ENCODE results near the gene UBE2E2.

The UBE2E2 gene

DNA sequence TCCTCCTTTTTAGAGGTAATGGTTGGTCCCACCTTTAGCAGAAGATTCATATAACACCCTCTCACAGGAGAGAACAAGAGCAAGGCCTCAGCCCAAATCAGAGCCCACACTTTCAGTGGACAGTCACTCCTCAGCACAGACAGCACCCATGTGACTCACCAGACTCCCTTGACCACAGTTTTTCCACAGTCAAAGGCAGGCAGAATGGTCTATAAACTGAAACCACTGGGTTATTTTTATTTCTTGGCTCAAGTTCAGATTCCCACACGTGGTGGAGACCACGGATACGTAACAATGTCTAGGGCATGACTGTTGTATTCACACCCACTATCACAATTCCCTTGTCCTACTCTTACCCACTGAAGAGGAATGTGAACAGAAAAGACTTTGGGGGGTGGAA is 364.8 kb downstream of the UBE2E2 start:
- Histone ChIP-seq H3K4me1 (ENCODE audit: insufficient read depth, low read length) (no peaks in the 10 kb centered on the region; the same call in 1 of the 2 replicates), H3K9me3 (ENCODE audit: control insufficient read depth, insufficient read depth, low read length) (no peaks in the 10 kb centered on the region), H3K9ac (ENCODE audit: low read depth, low read length) (no peak overlapping the region), H3K36me3 (ENCODE audit: insufficient read depth, low read length) (no peaks in the 10 kb centered on the region)

DNA sequence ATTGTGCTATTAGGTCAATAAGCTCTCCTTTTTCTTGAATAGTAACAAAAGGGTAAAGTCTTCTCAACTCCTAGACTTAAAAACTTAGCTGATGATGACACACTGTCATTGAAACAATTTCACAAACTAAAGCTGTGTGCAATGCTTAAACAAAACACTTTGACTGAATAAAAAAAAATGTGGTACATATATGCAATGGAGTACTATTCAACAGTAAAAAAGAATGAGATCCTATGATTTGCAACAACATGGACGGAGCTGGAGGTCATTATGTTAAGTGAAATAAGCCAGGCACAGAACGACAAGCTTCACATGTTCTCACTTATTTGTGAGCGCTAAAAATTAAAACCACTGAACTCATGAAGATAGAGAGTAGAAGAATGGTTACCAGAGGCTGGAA is 370.7 kb downstream of the UBE2E2 start:
- Histone ChIP-seq H3K4me1 (ENCODE audit: insufficient read depth, low read length) (no peaks in the 10 kb centered on the region; the same call in 1 of the 2 replicates), H3K36me3 (ENCODE audit: insufficient read depth, low read length) (no peaks in the 10 kb centered on the region), H3K9me3 (ENCODE audit: control insufficient read depth, insufficient read depth, low read length) (no peaks in the 10 kb centered on the region), H3K9ac (ENCODE audit: low read depth, low read length) (no peak overlapping the region)

DNA sequence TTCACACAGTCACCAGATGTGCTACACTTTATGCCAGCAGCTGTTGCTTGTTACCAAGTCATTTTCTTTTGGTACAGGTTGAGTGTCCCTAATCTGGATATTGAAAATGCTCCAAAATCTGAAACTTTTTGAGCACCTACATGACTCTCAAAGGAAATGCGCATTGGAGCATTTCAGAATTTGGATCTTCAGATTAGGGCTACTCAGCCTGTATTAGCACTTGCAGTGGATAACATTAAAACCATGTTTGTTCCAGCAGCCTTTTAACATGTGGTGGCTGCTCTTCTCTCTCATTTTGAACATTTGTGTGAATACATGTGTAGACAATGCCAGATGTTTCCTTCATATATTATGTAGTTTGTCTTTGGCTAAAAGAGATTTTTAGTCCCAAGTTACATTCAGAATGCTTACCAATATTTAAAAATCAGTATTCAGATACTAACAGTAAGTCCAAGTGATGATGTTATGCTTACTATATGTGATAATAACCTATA is 371.7 kb downstream of the UBE2E2 start:
- H3K36me3 ChIP-seq (ENCODE audit: insufficient read depth, low read length): no peaks in the 10 kb centered on the region
- H3K9me3 ChIP-seq (ENCODE audit: control insufficient read depth, insufficient read depth, low read length): no peaks in the 10 kb centered on the region
- no peaks in the 10 kb centered on the region; the same call in 1 of the 2 replicates for H3K4me1 ChIP-seq (ENCODE audit: insufficient read depth, low read length)
- no peak overlapping the region for H3K9ac ChIP-seq (ENCODE audit: low read depth, low read length)

DNA sequence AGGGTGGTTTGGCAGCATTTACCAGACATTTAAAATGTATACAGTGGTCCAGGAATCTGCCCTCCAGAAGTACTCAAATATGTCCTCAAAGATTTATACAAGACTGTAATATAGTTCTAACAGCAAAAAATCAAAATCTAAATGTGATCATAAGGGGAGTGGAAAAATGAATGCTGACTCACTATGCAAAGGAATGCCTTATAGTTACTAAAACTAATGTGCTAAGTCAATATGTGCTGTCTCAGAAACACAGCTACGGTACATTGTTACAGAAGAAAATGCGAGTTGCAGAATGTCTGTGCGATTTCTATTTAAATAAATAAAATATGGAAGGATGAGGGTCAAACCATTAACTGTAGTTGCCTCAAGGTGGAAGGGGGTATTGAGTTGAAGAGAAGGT is 372.6 kb downstream of the UBE2E2 start:
- Histone ChIP-seq H3K9me3 (ENCODE audit: control insufficient read depth, insufficient read depth, low read length) (no peaks in the 10 kb centered on the region), H3K4me1 (ENCODE audit: insufficient read depth, low read length) (no peaks in the 10 kb centered on the region; the same call in 1 of the 2 replicates), H3K36me3 (ENCODE audit: insufficient read depth, low read length) (no peaks in the 10 kb centered on the region), H3K9ac (ENCODE audit: low read depth, low read length) (no peak overlapping the region)

DNA sequence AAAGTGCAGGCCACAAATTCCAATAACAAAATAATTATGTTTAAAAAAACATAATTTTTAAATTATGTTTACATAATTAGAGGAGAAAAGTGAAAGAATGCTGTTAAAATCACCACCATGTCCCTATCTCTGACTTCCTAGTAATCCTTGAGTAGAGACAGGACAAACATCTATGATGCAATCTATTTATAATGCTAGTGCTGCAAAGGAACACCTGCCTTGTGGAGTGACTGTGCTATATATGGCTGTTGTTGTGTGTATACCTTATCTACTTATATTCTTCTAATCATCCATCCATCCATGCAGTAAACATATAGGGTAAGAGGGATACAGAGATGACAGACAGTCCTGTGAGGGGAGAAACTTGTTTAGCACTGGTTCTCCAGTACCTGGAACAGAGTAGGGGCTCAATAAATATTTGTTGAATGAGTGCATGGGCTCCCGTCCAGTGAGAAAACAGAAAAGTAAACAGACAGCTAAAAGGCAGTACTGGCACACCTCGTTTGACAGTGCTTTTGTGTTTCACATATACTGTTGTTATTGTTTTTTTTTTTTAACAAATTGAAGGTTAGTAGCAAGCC is 373.3 kb downstream of the UBE2E2 start:
- no peaks in the 10 kb centered on the region for H3K36me3 ChIP-seq (ENCODE audit: insufficient read depth, low read length)
- no peak overlapping the region for H3K9ac ChIP-seq (ENCODE audit: low read depth, low read length)
- H3K9me3 ChIP-seq (ENCODE audit: control insufficient read depth, insufficient read depth, low read length): no peaks in the 10 kb centered on the region
- no peaks in the 10 kb centered on the region; the same call in 1 of the 2 replicates for H3K4me1 ChIP-seq (ENCODE audit: insufficient read depth, low read length)

DNA sequence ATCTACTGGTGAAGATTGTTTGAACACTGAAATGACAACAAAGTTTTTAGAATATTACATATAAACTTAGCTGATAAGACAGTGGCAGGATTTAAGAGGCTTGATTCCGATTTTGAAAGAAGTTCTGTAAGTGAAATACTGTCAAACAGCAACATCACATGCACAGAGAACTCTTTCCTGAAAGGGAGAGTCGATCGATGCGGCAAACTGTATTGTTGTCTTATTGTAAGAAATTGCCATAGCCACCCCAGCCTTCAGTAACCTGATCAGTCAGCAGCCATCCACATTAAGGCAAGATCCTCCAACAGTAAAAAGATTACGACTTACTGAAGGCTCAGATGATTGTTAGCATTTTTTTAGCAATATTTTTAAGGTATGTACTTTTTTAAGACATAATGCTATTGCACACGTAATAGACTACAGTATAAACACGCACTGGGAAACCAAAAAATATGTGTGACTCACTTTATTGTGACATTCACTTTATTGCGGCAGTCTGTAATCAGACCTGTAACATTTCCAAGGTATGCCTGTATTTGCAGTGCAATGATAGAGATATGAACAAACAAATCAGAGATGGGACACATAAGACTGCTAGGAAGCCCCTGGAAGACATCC is 377.1 kb downstream of the UBE2E2 start:
- 0 out of 2 replicates have a peak, but pooled peaks cover 4% of the 10 kb centered on the region for H3K36me3 ChIP-seq (ENCODE audit: insufficient read depth, low read length)
- no peaks in the 10 kb centered on the region for H3K4me1 ChIP-seq (ENCODE audit: insufficient read depth, low read length)
- no peak overlapping the region for H3K9ac ChIP-seq (ENCODE audit: low read depth, low read length)
- H3K9me3 ChIP-seq (ENCODE audit: control insufficient read depth, insufficient read depth, low read length): no peaks in the 10 kb centered on the region

DNA sequence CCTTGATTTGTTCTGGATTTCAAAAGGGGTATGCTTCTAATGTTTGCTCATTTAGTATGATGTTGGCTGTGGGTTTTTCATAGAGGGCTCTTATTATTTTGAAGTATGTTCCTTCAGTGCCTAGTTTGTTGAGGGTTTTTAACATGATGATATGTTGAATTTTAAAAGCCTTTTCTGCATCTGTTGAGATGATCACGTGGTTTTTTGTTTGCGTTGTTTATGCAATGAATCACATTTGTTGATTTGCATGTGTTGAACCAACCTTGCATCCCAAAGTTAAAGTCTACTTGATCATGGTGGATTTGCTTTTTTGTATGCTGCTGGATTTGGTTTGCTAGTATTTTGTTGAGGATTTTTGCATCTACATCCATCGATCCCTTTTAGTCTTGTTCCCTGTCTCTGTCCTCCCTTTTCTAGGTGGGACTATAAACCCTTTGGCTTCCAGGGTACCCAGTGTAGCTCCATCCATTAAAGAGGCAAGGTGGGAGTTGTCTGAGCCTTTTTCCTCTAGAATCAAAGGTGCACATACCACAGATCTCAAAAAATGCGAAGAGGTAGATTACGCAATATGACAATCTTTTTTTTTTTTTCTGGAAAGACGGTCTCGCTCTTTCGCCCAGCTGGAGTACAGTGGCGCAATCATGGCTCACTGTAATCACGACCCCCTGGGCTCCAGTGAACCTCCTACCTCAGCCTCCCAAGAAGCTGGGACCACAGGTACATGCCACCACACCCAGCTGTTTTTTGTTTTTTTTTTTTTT is 381.0 kb downstream of the UBE2E2 start:
- H3K36me3 ChIP-seq (ENCODE audit: insufficient read depth, low read length): 0 out of 2 replicates have a peak, but pooled peaks cover 4% of the 10 kb centered on the region
- no peak overlapping the region for H3K9ac ChIP-seq (ENCODE audit: low read depth, low read length)
- no peaks in the 10 kb centered on the region for H3K4me1 ChIP-seq (ENCODE audit: insufficient read depth, low read length)
- no peaks in the 10 kb centered on the region for H3K9me3 ChIP-seq (ENCODE audit: control insufficient read depth, insufficient read depth, low read length)

DNA sequence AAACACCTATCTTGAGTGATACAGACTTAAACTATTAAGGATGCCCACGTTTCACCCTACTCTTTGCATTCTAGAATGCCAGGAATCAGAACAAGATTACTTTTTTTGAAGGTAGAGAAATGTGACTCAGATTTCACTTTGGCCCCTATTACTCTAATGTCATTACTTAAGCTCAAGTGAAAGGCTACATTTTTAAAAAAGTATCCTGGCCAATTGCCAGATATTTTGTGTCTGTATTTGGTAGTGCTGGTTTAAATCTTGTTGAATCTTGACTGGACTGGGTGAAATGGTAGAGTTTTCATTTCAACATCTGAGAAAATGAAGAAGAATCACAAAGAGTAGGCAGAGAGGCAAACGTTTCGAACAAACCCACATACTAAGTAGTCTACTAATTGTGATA is 384.4 kb downstream of the UBE2E2 start:
- Histone ChIP-seq H3K4me1 (ENCODE audit: insufficient read depth, low read length) (no peaks in the 10 kb centered on the region; the same call in 1 of the 2 replicates), H3K9ac (ENCODE audit: low read depth, low read length) (no peak overlapping the region), H3K36me3 (ENCODE audit: insufficient read depth, low read length) (0 out of 2 replicates have a peak, but pooled peaks cover 3% of the 10 kb centered on the region), H3K9me3 (ENCODE audit: control insufficient read depth, insufficient read depth, low read length) (no peaks in the 10 kb centered on the region)

DNA sequence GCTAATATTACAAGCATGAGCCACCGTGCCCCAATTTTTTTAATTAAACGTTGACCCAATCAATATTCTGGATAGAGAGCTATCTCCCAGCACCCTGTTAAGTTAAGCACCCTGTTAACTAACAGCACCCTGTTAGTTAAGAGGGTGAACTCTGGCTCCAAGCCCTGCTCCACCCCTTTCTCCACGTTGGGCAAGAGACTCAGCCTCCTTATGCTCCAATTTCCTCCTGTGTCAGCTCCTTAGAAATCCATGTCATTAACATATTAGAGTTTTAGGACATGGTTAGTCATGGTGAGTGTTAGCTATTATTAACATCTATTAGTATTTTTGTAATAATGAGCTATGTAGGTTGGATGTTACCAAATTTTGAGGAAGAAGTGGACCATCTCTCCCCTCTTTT is 385.4 kb downstream of the UBE2E2 start:
- H3K9ac ChIP-seq (ENCODE audit: low read depth, low read length): no peak overlapping the region
- no peaks in the 10 kb centered on the region for H3K36me3 ChIP-seq (ENCODE audit: insufficient read depth, low read length)
- H3K4me1 ChIP-seq (ENCODE audit: insufficient read depth, low read length): no peaks in the 10 kb centered on the region; the same call in 1 of the 2 replicates
- H3K9me3 ChIP-seq (ENCODE audit: control insufficient read depth, insufficient read depth, low read length): no peaks in the 10 kb centered on the region

DNA sequence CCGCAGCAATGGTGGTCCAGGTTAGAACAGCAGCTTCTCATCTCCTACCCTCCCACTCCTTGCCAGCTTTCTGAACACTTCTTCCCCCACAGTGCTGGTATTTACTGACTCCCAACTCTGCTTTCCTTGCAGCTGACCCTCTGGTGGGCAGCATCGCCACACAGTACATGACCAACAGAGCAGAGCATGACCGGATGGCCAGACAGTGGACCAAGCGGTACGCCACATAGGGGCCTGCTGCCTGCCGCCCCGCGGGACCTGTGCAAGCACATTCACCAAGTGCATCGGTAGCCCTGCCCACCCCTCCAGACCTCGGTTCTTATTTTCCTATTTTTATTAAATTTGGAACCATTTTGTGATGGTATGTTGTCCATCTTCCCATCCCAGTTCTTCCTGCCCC is 386.5 kb downstream of the UBE2E2 start:
- no peaks in the 10 kb centered on the region; the same call in 1 of the 2 replicates for H3K4me1 ChIP-seq (ENCODE audit: insufficient read depth, low read length)
- H3K36me3 ChIP-seq (ENCODE audit: insufficient read depth, low read length): no peaks in the 10 kb centered on the region
- no peaks in the 10 kb centered on the region for H3K9me3 ChIP-seq (ENCODE audit: control insufficient read depth, insufficient read depth, low read length)
- H3K9ac ChIP-seq (ENCODE audit: low read depth, low read length): no peak overlapping the region

DNA sequence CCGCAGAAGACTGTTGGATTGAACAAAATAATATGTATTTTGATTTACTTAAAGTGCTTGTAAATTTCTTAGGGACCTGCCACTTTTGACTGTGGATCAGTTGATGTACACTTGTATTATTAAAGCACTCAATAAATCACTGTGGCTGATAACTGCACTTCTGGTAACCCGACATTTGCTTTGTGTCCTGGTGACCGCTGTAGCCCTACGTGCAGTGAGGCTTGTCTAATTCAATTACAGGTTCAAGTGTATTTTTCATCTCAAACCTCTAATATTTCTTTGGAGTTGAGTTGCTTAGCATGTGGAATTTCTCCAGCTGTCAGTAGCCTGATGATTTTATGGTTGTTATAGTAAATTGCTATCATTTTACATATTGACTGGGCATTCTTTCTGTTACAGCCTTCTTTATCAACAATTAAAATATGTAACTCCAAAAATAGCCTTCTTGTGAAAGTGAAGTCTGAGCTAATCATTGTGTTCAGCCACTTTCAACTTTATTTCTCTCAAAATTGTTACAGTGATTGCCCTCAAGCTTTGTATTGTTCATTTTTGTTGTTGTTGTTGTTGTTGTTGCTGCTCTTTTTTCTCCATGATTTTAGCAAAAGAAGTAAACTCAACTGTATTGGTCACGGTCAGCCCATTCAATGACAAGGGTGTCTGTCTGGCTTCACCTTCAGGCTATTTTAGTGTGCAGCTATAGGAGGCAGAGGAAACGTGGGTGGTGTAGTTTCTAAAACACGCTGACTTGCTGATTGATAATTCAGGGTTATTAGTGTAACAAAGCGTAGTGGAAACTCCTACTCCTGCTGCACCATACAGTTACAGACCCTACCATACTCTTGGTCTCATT is 387.5 kb downstream of the UBE2E2 start:
- no peaks in the 10 kb centered on the region; the same call in 1 of the 2 replicates for H3K4me1 ChIP-seq (ENCODE audit: insufficient read depth, low read length)
- no peaks in the 10 kb centered on the region for H3K36me3 ChIP-seq (ENCODE audit: insufficient read depth, low read length)
- no peaks in the 10 kb centered on the region for H3K9me3 ChIP-seq (ENCODE audit: control insufficient read depth, insufficient read depth, low read length)
- H3K9ac ChIP-seq (ENCODE audit: low read depth, low read length): no peak overlapping the region

DNA sequence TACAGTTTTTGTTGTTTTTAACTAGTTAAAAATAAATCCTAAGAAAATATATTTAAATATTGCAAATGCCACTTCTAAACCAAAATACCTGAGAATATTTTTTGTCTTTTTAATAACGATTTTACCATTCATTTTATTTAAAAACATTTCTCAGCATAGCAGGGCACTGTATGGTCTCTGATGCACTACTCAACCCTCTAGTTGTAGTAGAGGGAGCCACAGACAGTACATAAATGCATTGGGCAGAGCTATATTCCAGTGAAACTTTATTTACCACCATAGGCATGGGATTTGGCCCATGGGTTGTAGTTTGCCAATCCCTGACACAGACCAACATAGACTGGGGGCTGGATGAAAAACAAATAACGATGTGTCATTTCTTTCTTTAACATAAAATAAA is 388.2 kb downstream of the UBE2E2 start:
- Histone ChIP-seq H3K9me3 (ENCODE audit: control insufficient read depth, insufficient read depth, low read length) (no peaks in the 10 kb centered on the region), H3K9ac (ENCODE audit: low read depth, low read length) (no peak overlapping the region), H3K36me3 (ENCODE audit: insufficient read depth, low read length) (0 out of 2 replicates have a peak, but pooled peaks cover under 1% of the 10 kb centered on the region), H3K4me1 (ENCODE audit: insufficient read depth, low read length) (no peaks in the 10 kb centered on the region; the same call in 1 of the 2 replicates)

DNA sequence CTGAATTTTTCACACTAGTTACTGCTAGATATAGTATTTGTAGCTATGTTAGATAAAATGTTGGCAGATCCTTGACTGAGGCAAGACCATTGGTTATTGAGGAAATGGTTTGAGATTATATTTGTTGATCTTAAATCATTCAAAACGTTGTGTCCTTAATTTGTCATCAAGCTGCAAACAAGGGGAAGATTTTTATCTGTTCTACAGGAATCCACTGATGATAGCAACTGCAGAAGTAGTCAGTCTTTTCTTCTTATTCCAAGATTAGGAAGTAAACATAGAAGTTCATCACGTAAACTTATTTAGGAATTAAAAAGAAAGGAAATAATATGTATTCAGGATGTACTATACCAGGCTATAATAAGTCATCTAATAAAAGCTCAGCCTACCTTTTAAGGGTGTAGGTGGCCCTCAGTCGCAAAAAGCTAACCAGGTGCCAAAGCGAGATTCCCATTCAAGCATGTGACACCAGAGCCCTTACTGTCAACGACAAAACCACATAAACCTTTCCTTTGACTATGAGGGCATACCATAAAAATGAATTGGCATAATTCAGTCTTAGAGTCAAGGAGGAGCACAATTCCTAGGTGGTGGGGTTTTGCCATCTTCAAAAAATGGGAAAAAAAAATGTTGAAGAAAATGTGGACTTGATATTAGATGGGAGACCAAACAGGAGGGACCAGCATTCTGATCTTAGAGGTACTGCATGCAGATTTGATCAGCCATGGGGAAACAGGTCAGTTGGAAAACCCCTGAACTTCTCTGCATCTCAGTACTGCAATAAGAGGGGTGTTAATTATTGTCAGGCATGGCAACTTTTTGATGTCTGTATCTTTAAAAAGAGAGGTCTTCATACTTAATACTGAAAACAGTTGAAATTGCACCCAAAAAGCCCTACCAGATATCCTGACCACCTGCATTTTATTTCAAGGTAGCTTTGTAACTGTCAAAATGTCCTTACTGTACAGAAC is 390.1 kb downstream of the UBE2E2 start:
- Histone ChIP-seq H3K36me3 (ENCODE audit: insufficient read depth, low read length) (0 out of 2 replicates have a peak, but pooled peaks cover 4% of the 10 kb centered on the region), H3K9ac (ENCODE audit: low read depth, low read length) (no peak overlapping the region), H3K4me1 (ENCODE audit: insufficient read depth, low read length) (no peaks in the 10 kb centered on the region; the same call in 1 of the 2 replicates), H3K9me3 (ENCODE audit: control insufficient read depth, insufficient read depth, low read length) (no peaks in the 10 kb centered on the region)

Data from ES-I3 (cell line).